ENCODE measurements around the gene GNB3. TPM values are rescaled to one million over a fixed set of nuclear protein-coding genes. Genes with fewer than 3 reads are reported as not detected.
"Not testable (repeated sequence)": the region's sequence is repeated elsewhere in the genome, so short reads cannot be mapped to it uniquely, and the experiment has no call there.

The GNB3 gene
- total RNA-seq, 1 donor from 2014 or later = 1.2 TPM

GRCh38 chr12:6874015-6874368, 33.3 kb downstream of the GNB3 start:
- not testable (repeated sequence) for DNase-seq (ENCODE audit: low spot score)

GRCh38 chr12:6879824-6880223, 39.1 kb downstream of the GNB3 start:
- DNase-seq (ENCODE audit: low spot score) = not testable (repeated sequence)

- DNase-seq (ENCODE audit: low spot score) = no peak
These were observed 42.5 kb downstream of the GNB3 start for GRCh38 chr12:6883252-6883651.

GRCh38 chr12:6883683-6884082, 43.0 kb downstream of the GNB3 start:
- DNase-seq (ENCODE audit: low spot score) = no peak

GRCh38 chr12:6884539-6884938, 43.8 kb downstream of the GNB3 start:
- no peak for DNase-seq (ENCODE audit: low spot score)

GRCh38 chr12:6886206-6886999, 45.7 kb downstream of the GNB3 start:
- DNase-seq (ENCODE audit: low spot score) = not testable (repeated sequence)

- no peak for DNase-seq (ENCODE audit: low spot score)
These were observed 46.7 kb downstream of the GNB3 start for GRCh38 chr12:6887460-6887859.

- DNase-seq (ENCODE audit: low spot score) = no peak
These were observed 47.6 kb downstream of the GNB3 start for GRCh38 chr12:6888360-6888759.

- DNase-seq (ENCODE audit: low spot score) = not testable (repeated sequence)
These were observed 48.1 kb downstream of the GNB3 start for GRCh38 chr12:6888794-6889193.

GRCh38 chr12:6889775-6890573, 49.2 kb downstream of the GNB3 start:
- DNase-seq (ENCODE audit: low spot score) = not testable (repeated sequence)

- DNase-seq (ENCODE audit: low spot score) = peak; percentile 100
These were observed 50.3 kb downstream of the GNB3 start for GRCh38 chr12:6890789-6891645.

- no peak for DNase-seq (ENCODE audit: low spot score)
These were observed 50.9 kb downstream of the GNB3 start for GRCh38 chr12:6891646-6892001.

- not testable (repeated sequence) for DNase-seq (ENCODE audit: low spot score)
These were observed 52.0 kb downstream of the GNB3 start for GRCh38 chr12:6892683-6893082.

- DNase-seq (ENCODE audit: low spot score) = no peak
These were observed 53.6 kb downstream of the GNB3 start for GRCh38 chr12:6894321-6894720.

Other genes starting within 250 kb of the GNB3 start
- 218 TPM for gene CHD4, start 233.5 kb upstream of the GNB3 start, total RNA-seq
- gene LPAR5, start 205.0 kb upstream of the GNB3 start, total RNA-seq = 2.5 TPM
- gene ACRBP, start 193.5 kb upstream of the GNB3 start, total RNA-seq = 2.5 TPM
- 16.7 TPM for gene ING4, start 177.8 kb upstream of the GNB3 start, total RNA-seq
- gene ZNF384, start 151.6 kb upstream of the GNB3 start, total RNA-seq = 39.3 TPM
- gene PIANP, start 140.1 kb upstream of the GNB3 start, total RNA-seq = 0.16 TPM
- 57.5 TPM for gene COPS7A, start 116.9 kb upstream of the GNB3 start, total RNA-seq
- 145 TPM for gene MLF2, start 87.8 kb upstream of the GNB3 start, total RNA-seq
- gene PTMS, start 74.6 kb upstream of the GNB3 start, total RNA-seq = 161 TPM
- gene LAG3, start 68.4 kb upstream of the GNB3 start, total RNA-seq = 1.3 TPM
- 31.3 TPM for gene CD4, start 51.4 kb upstream of the GNB3 start, total RNA-seq
- gene GPR162, start 19.1 kb upstream of the GNB3 start, total RNA-seq = 7.0 TPM
- 11.1 TPM for gene P3H3, start 12.5 kb upstream of the GNB3 start, total RNA-seq
- 0.16 TPM for gene CDCA3, start 10.4 kb downstream of the GNB3 start, total RNA-seq
- gene USP5, start 11.2 kb downstream of the GNB3 start, total RNA-seq = 74.8 TPM
- gene TPI1, start 26.6 kb downstream of the GNB3 start, total RNA-seq = 383 TPM
- 4.6 TPM for gene SPSB2, start 32.4 kb downstream of the GNB3 start, total RNA-seq
- gene LRRC23, start 63.9 kb downstream of the GNB3 start, total RNA-seq = 4.2 TPM
- 5.3 TPM for gene ENO2, start 73.7 kb downstream of the GNB3 start, total RNA-seq
- 148 TPM for gene ATN1, start 87.0 kb downstream of the GNB3 start, total RNA-seq
- not detected for gene RNU7-1, start 102.9 kb downstream of the GNB3 start, total RNA-seq
- gene C12orf57, start 103.1 kb downstream of the GNB3 start, total RNA-seq = 125 TPM
- gene PTPN6, start 110.4 kb downstream of the GNB3 start, total RNA-seq = 47.2 TPM
- 143 TPM for gene PHB2, start 129.7 kb downstream of the GNB3 start, total RNA-seq
- 44.3 TPM for gene EMG1, start 130.0 kb downstream of the GNB3 start, total RNA-seq
- 60.1 TPM for gene LPCAT3, start 177.6 kb downstream of the GNB3 start, total RNA-seq
- 593 TPM for gene C1S, start 219.8 kb downstream of the GNB3 start, total RNA-seq

All from mesenteric fat pad (tissue), 1 donor.